Measurements from ENCODE around the gene HEYL. TPM values are rescaled to one million over a fixed set of nuclear protein-coding genes. Genes with fewer than 3 reads are reported as not detected.

Gene HEYL
- 10 to 100 TPM; 45.6 to 91.2 TPM for total RNA-seq

DNA sequence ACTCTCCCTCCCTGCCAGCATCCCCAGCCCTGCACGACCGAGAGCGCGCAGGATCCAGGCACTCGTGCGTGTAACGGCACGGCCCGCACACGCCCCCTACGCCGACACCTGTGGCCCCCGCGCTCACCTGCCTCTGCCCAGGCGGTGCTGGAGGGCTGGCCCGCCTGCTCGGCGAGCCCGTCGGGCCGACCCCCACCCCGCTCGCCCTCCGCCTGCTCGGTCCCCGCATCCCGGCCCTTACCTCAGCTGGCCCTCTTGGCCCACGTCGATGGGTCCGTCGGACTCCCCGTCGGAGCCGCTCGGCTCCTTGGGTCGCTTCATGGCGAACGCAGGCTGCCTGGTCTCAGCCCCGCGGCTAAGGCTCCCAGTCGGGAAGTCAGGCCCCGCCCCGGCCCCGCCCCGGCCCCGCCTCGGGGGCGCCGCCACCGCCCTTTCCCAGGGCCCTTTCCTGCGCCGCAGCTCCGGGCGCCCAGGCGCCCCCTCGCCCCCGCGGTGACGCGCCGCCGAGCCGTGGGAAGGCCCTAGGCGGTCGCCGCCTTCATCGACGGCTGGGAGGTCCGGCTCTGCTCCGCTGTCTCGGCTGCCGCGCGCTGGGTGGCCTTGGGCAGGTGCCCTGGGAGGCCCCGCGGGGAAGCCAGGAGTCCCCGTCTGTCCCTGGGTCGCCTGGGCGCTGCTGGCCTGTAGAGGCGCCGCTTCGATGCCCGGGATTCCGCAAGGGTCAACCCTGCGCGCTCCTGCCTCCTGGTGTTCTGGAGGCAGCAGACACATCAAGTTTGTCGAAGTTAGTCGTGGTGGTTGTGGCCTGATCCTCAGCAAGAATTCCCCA lies at the start of gene HEYL:
HEYL (minus strand) TSS at position 339 of the 826 bp plus-strand sequence; CDS start at position 321, 18 bp downstream.
- Histone ChIP-seq H3K27ac (peak within 1 kb of the TSS; percentile 88 to 90), H3K4me3 (peak within 1 kb of the TSS; percentile 86), H3K9me3 (no peaks in the 10 kb centered on the region), H3K4me1 (ENCODE audit: control insufficient read depth in 1 of 2, low read depth in 2 of 2) (peaks cover 13 to 81% of the 10 kb centered on the region in 2 donors), H3K36me3 (no peaks in the 10 kb centered on the region), H3K27me3 (replicated peaks; ENCODE audit: insufficient read depth) (no peaks in the 10 kb centered on the region)
- TF ChIP-seq, protein P1, sequence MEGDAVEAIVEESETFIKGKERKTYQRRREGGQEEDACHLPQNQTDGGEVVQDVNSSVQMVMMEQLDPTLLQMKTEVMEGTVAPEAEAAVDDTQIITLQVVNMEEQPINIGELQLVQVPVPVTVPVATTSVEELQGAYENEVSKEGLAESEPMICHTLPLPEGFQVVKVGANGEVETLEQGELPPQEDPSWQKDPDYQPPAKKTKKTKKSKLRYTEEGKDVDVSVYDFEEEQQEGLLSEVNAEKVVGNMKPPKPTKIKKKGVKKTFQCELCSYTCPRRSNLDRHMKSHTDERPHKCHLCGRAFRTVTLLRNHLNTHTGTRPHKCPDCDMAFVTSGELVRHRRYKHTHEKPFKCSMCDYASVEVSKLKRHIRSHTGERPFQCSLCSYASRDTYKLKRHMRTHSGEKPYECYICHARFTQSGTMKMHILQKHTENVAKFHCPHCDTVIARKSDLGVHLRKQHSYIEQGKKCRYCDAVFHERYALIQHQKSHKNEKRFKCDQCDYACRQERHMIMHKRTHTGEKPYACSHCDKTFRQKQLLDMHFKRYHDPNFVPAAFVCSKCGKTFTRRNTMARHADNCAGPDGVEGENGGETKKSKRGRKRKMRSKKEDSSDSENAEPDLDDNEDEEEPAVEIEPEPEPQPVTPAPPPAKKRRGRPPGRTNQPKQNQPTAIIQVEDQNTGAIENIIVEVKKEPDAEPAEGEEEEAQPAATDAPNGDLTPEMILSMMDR (IDR thresholded peaks at IDR 0.05) = peak; percentile 66
- DNase-seq (ENCODE audit: low spot score) (peak; percentile 26), ATAC-seq (ENCODE audit: insufficient number of reproducible peaks, low FRiP score, low read depth) (peak; percentile 56)

DNA sequence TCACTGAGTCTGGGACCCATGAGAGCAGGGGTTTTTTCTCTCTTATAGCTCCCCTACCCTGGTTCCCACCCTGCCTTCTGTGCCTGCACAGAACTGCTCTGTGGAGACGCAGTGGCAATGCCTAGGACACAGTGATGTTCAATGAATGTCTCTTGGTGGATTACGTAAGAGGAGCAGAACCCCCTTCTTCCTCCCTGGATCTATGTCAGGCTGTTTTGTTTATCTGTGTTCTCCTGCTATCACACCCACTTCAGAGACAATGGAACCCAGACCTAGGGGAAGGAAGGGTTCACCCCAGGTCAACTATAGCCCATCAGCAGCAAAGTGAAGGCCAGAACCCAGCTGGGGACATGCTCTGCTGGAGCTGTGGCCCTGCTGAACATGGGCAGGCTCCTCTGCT lies 49.8 kb upstream of the HEYL start:
- Histone ChIP-seq H3K4me1 (ENCODE audit: control insufficient read depth in 1 of 2, low read depth in 2 of 2) (peaks cover 14 to 22% of the 10 kb centered on the region in 2 donors), H3K27me3 (replicated peaks; ENCODE audit: insufficient read depth) (peaks cover 6% of the 10 kb centered on the region), H3K9me3 (no peaks in the 10 kb centered on the region), H3K36me3 (no peaks in the 10 kb centered on the region), H3K4me3 (no peak overlapping the region), H3K27ac (no peak overlapping the region)
- DNase-seq (ENCODE audit: low spot score) (no peak), ATAC-seq (ENCODE audit: insufficient number of reproducible peaks, low FRiP score, low read depth) (no peak)
- TF ChIP-seq, protein P1 (IDR thresholded peaks at IDR 0.05) = no peak

DNA sequence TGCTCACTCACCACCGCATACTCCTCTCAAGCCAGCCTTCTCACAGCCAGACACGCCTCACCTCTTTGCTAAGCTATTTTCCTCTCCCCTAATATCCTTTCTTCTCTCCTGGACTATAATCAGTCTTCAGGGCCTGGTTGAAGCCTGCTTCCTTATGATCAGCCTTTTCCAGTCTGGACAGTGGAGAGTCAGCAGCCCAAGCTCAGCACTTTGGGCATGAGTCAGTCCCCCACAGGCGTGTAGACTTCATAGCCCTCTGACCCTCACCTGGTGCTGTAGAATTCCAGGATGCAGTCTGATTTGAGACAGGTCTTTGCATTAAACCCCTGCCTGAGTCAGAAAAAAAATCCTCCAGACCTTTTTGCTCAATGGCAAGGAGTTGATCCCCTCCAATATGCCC lies 49.3 kb upstream of the HEYL start:
- TF ChIP-seq, protein P1 (IDR thresholded peaks at IDR 0.05) = no peak
- peaks cover 6% of the 10 kb centered on the region for H3K27me3 ChIP-seq (replicated peaks; ENCODE audit: insufficient read depth)
- peaks cover 14 to 22% of the 10 kb centered on the region in 2 donors for H3K4me1 ChIP-seq (ENCODE audit: control insufficient read depth in 1 of 2, low read depth in 2 of 2)
- H3K27ac ChIP-seq = no peak overlapping the region
- ATAC-seq (ENCODE audit: insufficient number of reproducible peaks, low FRiP score, low read depth) (no peak), DNase-seq (ENCODE audit: low spot score) (no peak)
- no peaks in the 10 kb centered on the region for H3K36me3 ChIP-seq
- H3K4me3 ChIP-seq = no peak overlapping the region
- no peaks in the 10 kb centered on the region for H3K9me3 ChIP-seq

DNA sequence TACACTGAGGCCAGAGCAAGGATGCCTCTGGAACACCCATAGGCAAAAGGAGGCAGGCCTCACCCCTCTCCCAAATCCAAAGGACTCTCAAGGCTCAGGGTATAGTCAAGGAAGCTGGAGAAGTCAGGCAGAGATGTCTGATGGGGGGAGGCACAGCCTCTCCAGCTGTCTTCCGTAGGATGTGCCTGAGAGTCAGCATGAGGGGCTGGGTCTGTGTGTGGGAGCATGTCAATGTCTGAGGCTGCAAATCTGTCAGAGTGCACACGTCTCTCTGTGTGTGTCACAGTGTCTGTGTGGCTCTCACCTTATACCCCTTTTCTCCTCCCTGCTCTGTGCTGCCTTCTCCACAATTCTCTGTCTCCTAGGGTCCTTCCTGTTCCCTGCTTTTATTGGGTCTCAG lies 47.8 kb upstream of the HEYL start:
- DNase-seq (ENCODE audit: low spot score) (no peak), ATAC-seq (ENCODE audit: insufficient number of reproducible peaks, low FRiP score, low read depth) (no peak)
- Histone ChIP-seq H3K36me3 (no peaks in the 10 kb centered on the region), H3K9me3 (no peaks in the 10 kb centered on the region), H3K27me3 (replicated peaks; ENCODE audit: insufficient read depth) (peaks cover 6% of the 10 kb centered on the region), H3K4me3 (no peak overlapping the region), H3K27ac (no peak overlapping the region), H3K4me1 (ENCODE audit: control insufficient read depth in 1 of 2, low read depth in 2 of 2) (peaks cover 11 to 15% of the 10 kb centered on the region in 2 donors)
- TF ChIP-seq, protein P1 (IDR thresholded peaks at IDR 0.05) = no peak

DNA sequence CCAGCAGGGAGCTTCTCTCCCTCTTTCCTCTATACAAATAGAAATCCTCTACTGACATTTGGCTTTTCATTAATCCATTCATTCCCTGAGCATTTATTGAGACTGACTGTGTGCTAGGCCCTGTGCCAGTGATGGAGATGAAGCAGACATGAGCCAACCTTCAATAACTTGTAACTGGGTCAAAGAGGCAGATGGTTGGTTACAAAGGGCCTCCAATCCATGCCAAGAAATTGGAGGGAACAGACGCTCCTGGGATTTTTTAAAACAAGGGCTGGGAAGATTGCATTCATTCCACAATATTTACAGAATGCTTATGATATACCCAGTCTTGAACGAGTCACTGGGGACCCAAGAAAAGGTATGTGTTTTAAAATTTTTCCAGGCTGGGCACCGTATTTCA lies 45.6 kb upstream of the HEYL start:
- DNase-seq (ENCODE audit: low spot score) (no peak), ATAC-seq (ENCODE audit: insufficient number of reproducible peaks, low FRiP score, low read depth) (no peak)
- Histone ChIP-seq H3K27ac (no peak overlapping the region), H3K4me1 (ENCODE audit: control insufficient read depth in 1 of 2, low read depth in 2 of 2) (no peaks in the 10 kb centered on the region), H3K27me3 (replicated peaks; ENCODE audit: insufficient read depth) (peaks cover 6% of the 10 kb centered on the region), H3K9me3 (no peaks in the 10 kb centered on the region), H3K36me3 (no peaks in the 10 kb centered on the region), H3K4me3 (no peak overlapping the region)
- TF ChIP-seq, protein P1 (IDR thresholded peaks at IDR 0.05) = no peak

Data from thoracic aorta (tissue), 2 donors.